ENCODE measurements around the gene DLG1.

DLG1 gene

DNA sequence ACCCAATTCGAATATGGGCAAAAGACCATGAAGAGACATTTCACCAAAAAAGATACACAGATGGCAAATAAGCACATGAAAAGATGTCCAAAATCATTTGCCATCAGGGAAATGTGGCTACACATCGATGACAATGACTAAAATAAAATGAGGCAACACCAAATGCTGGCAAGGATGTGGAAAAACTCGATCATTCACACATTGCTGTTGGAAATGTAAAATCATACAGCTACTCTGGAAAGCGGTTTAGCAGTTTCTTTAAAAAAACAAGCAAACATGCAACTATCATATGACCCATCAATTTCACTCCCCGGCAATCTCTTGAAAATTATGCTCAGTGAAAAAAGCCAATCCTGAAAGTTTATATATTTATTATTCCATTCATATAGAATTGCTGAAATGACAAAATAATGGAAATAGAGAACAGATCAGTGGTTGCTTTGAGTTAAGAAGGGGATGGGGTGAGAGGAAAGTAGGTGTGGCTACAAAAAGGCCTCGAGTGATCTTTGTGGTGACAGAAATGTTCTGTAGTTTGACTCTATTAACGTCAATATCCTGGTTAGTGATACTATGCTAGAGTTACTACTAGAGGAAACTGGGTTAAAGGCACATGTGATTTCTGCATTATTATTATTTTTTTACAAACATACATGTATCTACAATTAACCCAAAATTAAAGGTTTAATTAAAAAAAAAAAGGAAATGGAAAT lies 45.0 kb downstream of the DLG1 start:
- POLR2A ChIA-PET, result no interaction called here
- CTCF ChIA-PET, result no interaction called here
- DNase-seq (ENCODE audit: extremely low spot score), result no peak
- no peak for TF ChIP-seq CTCF (IDR thresholded peaks at IDR 0.05; ENCODE audit: control extremely low read depth, extremely low read depth, low read depth, missing control alignments)

DNA sequence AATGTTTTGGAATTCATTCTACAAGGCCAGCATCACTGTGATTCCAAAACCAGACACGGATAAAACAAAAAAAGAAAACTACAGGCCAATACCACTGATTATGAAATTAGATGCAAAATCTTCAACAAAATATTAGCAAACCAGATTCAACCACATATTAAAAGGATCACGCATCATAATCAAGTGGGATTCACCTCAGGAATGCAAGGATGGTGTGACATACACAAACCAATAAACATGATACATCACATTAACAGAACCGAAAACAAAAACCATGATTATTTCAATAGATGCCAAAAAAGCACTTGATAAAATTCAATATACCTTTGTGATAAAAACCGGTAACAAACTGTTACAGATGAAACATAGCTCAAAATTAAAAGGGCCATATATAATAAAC lies 48.9 kb downstream of the DLG1 start:
- ChIA-PET POLR2A (no interaction called here), CTCF (interaction anchor here (1.3 to 1.6 kb wide), 3 partner anchors 13 to 220 kb away, joined by 3 to 4 read pairs (median 3); partner anchors contain the start of gene MELTF)

DNA sequence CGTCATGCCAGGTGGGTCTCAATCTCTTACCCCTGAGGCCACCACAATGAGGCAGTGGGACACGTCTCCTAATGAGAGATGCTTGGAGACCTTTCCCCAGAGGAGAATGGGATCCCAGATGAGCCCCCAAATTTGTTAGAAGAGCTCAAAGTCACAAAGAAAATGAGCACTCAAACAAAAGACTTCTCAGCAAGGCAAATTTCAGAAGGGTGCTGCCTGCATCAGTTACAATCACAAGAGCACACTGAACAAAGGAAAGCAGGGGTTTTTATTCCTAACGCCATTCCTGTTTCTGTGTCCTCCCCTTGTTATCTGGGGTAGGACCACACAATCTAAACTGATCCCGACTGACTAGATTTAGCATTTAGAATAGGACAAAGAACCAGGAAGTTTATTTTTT lies 50.1 kb downstream of the DLG1 start:
- CTCF ChIA-PET, result interaction anchor here (1.3 kb wide), 1 partner anchor 8 kb away, joined by 4 read pairs; no protein-coding TSS in a partner anchor
- POLR2A ChIA-PET, result no interaction called here
- TF ChIP-seq CTCF (IDR thresholded peaks at IDR 0.05; ENCODE audit: control extremely low read depth, extremely low read depth, low read depth, missing control alignments), result no peak
- DNase-seq (ENCODE audit: extremely low spot score), result no peak

More for the DNA sequence above, 48.9 kb downstream of the DLG1 start:
- TF ChIP-seq CTCF (IDR thresholded peaks at IDR 0.05; ENCODE audit: control extremely low read depth, extremely low read depth, low read depth, missing control alignments), result no peak
- DNase-seq (ENCODE audit: extremely low spot score), result no peak

DNA sequence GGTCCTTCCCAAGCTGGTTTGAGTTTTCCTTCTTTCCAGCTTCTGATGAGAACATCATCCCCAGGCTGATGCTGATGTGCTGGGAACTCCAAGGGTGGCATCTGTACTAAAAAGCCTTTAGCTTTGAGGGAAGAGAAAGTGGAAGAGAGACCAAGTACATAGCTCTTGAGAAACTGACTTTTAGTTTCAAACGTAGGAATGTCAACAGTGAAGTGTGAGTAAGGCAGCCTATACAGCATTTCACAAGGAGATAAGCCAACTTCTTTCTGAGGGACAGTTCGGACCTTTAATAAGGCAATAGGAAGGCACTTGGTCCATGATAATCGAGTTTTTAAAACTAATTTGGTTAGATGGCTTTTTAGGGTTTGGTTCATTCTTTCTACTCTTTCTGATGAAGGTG lies 53.7 kb downstream of the DLG1 start:
- POLR2A ChIA-PET, result no interaction called here
- CTCF ChIA-PET, result interaction anchor here (0.7 to 2.3 kb wide), 3 partner anchors 12 to 20 kb away, joined by 4 to 13 read pairs (median 5); no protein-coding TSS in a partner anchor
- no peak for DNase-seq (ENCODE audit: extremely low spot score)
- no peak for TF ChIP-seq CTCF (IDR thresholded peaks at IDR 0.05; ENCODE audit: control extremely low read depth, extremely low read depth, low read depth, missing control alignments)

GRCh38 chr3:197242784-197243432 lies 55.5 kb downstream of the DLG1 start:
- ChIA-PET CTCF (no interaction called here), POLR2A (no interaction called here)

DNA sequence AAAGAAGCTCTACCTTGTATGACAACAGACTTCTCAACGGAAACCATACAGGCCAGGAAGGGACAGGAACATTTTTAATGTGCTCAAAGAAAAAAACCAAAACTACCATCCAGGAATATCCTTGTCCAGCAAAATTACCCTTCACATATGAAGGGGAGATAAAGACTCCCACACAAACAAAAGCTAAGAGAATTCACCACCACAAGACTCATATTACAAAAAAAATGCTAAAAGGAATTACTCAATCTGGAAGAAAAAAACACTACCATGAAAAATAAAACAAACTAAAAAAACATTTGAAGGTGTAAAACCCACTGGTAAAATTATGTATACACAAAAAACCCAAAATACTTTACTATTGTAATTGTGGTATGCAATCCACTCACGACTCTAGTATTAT lies 57.2 kb downstream of the DLG1 start:
- TF ChIP-seq CTCF (IDR thresholded peaks at IDR 0.05; ENCODE audit: control extremely low read depth, extremely low read depth, low read depth, missing control alignments), result no peak
- CTCF ChIA-PET, result interaction anchor here (2.4 kb wide), 1 partner anchor 16 kb away, joined by 9 read pairs; no protein-coding TSS in a partner anchor
- DNase-seq (ENCODE audit: extremely low spot score), result no peak
- POLR2A ChIA-PET, result no interaction called here

More at GRCh38 chr3:197242784-197243432, 55.5 kb downstream of the DLG1 start:
- DNase-seq (ENCODE audit: extremely low spot score), result no peak
- no peak for TF ChIP-seq CTCF (IDR thresholded peaks at IDR 0.05; ENCODE audit: control extremely low read depth, extremely low read depth, low read depth, missing control alignments)

Data from GM10248 (cell line).